Right ventricle myocardium inferior (tissue), 1 donor: ENCODE measurements around the gene CIAO3. TPM values are rescaled to one million over a fixed set of nuclear protein-coding genes. Genes with fewer than 3 reads are reported as not detected.
"Not testable (repeated sequence)": the region's sequence is repeated elsewhere in the genome, so short reads cannot be mapped to it uniquely, and the experiment has no call there.

Experiments
- ATAC-seq: fragments of 200-7000 bp; cut with Tn5 transposase; one replicate; pipeline ENCODE4 v1.9.1; 2020; ENCODE audit warnings: mild to moderate bottlenecking, moderate library complexity
- DNase-seq: peaks from one replicate; pipeline ENCODE4 v3.0.0; 2021; ENCODE audit errors: missing footprints
- intact Hi-C: fragments of 100-400 bp; cut with DNase I; formaldehyde crosslinking; loops from one replicate; pipeline ENCODE4 v1.11.0; 2022
- total RNA-seq: library from RNA; stranded (reverse); fragmentation: NEBNext Ultra II Directional; extraction: Animal tissue kit (Norgen Biotek cat#: 25700); gene quantifications from one replicate; pipeline ENCODE4 v1.2.1, GENCODE V29; 2021
- donor health status: DM: no; HTN: yes; CAD: no; lungs with severe emphysema.

The CIAO3 gene
- total RNA-seq, 1 donor from 2014 or later, result 32.2 TPM

DNA sequence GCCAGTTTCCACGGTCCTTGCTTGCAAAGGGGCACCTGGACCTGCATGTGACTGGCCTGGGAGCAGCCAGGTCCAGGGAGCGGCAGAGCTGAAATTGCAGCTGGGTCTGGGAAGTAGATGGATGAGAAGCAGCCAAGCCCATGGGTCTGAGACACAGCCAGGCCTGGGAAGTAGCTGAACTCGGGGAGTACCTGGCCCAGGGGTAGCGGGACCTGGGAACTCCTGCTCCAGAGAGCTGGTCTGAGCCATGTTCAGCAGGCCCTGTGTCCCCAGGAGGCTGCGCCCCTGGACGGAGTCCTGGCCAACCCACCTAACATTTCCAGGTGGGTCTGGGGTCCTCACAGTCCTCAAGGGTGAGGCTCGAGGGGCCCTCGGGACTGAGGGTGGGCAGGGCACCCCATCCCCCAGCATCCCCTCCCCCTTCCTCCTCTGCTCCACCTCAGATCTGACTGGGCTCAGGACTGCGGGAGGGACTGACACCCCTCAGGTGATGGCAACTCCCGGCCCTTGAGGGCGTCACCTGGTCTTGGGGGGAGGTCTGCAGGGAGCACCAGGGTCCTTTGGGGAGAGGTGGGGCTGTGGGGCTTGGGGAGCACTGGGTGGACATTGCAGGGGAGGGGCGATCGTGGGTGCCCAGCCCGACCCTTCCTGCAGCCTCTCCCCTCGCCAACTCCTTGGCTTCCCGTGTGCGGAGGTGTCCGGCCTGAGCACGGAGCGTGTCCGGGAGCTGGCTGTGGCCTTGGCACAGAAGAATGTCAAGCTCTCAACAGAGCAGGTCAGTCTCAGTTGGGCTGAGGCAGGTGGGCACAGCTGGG, 22.8 kb upstream of the CIAO3 start:
- intact Hi-C loops, result no loop called here

DNA sequence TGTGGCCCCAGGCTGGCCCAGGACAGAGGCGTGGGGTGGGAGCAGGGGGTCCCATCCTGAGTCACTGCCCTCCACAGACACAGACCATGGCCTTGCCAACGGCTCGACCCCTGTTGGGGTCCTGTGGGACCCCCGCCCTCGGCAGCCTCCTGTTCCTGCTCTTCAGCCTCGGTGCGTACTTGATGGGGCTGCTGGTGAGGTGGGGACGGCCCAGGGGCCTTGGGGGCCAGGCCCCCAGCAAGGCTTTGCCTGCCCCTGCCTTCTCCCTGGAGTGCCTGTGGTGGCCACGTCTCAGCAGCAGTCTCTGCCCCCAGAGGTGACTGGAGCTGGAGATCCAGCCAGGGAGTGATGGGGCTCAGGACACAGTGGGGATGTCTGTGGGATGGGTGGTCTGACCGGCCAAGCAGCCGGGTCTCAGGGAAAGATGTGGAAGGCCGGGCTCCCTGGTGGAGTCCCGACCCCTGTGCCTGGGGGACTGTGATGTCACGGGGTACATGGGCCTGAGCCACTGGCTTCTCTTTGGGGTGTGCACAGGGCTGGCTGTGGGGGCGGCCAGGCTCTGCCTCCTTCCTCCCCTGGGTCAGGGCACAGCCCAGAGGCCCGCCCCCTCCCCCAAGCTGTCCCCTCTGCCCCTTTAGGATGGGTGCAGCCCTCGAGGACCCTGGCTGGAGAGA, 21.9 kb upstream of the CIAO3 start:
- ATAC-seq (no peak), DNase-seq (peak; percentile 33)
- intact Hi-C loops, result no loop called here

More for the DNA sequence above, 22.8 kb upstream of the CIAO3 start:
- DNase-seq (peak; percentile 28), ATAC-seq (no peak)

GRCh38 chr16:761625-762513, 21.1 kb upstream of the CIAO3 start:
- peak; percentile 57 for DNase-seq
- intact Hi-C loops, result no loop called here

GRCh38 chr16:760545-761343, 19.9 kb upstream of the CIAO3 start, which contains the start of gene MSLN:
Gene MSLN, plus strand, starts transcription at chr16:760734. Its CDS starts 1,947 bp downstream, at chr16:762681.
- intact Hi-C loops, result no loop called here
- ATAC-seq (peak; percentile 19), DNase-seq (peak; percentile 68)

More at GRCh38 chr16:761625-762513, 21.1 kb upstream of the CIAO3 start:
- no peak for ATAC-seq

- intact Hi-C loops, result no loop called here
- DNase-seq, result no peak
- no peak for ATAC-seq
Measured at GRCh38 chr16:760065-760464, 19.3 kb upstream of the CIAO3 start.

DNA sequence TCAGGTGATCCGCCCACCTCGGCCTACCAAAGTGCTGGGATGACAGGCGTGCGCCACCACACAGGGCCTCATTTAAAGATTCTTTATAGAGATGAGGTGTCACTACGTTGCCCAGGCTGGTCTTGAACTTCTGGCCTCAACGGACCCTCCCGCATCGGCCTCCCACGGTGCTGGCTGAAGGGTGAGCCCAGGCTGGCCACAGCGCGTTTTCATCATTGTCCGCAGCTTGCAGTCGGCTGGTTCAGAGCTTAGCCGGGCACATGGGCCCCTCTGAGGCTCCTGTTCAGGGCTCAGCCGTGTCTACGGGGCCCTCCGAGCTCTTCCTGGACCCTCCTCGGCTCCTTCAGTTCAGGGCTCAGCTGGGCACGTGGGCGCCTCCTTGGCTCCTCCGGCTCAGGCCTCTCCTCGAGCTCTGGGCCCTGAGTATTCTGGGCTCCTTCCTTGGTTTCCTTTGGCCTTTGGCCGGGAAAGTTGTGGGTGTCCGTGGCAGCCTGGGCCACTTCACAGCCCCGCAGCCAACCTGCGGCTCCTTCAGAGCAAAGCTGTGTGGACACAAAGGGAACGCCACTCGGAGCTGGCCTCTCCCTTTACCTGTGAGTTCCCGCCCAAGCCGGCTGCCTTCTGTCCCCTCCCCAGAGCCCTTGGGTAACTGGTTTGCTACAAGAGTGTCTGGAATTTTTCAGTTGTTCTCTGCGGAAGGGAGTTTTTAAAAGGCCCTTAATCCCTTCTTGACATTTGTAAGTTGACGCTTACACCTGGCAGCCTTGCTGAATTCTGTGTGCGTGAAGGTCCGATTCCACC, 18.5 kb upstream of the CIAO3 start:
- ATAC-seq (no peak), DNase-seq (peak; percentile 64)
- intact Hi-C loops, result no loop called here

- intact Hi-C loops, result no loop called here
- no peak for ATAC-seq
- no peak for DNase-seq
Measured at GRCh38 chr16:756428-756827, 15.6 kb upstream of the CIAO3 start.

DNA sequence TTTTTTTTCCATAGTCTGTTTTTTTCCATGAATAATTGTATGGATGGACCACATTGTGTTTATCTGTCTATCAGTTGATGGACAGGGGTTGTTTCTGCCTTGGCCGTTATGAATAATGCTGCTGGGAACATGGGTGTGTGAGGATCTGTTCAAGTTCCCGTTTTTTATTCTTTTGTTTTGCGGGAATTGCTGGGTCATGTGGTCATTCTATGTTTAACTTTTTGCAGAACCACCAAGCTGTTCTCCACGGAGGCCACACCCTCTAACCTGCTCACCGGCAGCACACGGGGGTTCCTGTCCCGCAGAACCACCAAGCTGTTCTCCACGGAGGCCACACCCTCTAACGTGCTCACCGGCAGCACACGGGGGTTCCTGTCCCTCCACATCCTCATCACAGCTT, 13.9 kb upstream of the CIAO3 start:
- peak; percentile 51 for DNase-seq
- intact Hi-C loops, result no loop called here
- ATAC-seq, result peak; percentile 47

DNA sequence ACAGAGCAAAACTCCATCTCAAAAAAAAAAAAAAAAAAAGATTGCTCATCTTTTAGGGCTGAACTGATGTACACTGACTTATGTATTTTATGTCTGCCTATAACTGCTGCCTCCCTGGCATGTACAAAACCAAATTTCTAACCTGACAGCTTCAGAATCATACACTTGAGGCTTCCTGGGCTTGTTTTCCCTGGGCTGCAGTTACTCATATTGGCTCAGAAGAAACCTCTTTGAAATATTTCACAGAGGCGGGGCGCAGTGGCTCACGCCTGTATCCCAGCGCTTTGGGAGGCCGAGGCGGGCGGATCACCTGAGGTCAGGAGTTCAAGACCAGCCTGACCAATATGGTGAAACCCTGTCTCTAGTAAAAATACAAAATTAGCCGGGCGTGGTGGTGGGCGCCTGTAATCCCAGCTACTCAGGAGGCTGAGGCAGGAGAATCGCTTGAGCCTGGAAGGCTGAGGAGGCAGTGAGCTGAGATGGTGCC, 13.4 kb upstream of the CIAO3 start:
- ATAC-seq, intact Hi-C loops: not testable (repeated sequence)

GRCh38 chr16:752007-752312, 11.2 kb upstream of the CIAO3 start:
- peak; percentile 21 for DNase-seq
- ATAC-seq, result no peak
- intact Hi-C loops, result no loop called here

More for the DNA sequence above, 13.4 kb upstream of the CIAO3 start:
- peak; percentile 33 for DNase-seq

DNA sequence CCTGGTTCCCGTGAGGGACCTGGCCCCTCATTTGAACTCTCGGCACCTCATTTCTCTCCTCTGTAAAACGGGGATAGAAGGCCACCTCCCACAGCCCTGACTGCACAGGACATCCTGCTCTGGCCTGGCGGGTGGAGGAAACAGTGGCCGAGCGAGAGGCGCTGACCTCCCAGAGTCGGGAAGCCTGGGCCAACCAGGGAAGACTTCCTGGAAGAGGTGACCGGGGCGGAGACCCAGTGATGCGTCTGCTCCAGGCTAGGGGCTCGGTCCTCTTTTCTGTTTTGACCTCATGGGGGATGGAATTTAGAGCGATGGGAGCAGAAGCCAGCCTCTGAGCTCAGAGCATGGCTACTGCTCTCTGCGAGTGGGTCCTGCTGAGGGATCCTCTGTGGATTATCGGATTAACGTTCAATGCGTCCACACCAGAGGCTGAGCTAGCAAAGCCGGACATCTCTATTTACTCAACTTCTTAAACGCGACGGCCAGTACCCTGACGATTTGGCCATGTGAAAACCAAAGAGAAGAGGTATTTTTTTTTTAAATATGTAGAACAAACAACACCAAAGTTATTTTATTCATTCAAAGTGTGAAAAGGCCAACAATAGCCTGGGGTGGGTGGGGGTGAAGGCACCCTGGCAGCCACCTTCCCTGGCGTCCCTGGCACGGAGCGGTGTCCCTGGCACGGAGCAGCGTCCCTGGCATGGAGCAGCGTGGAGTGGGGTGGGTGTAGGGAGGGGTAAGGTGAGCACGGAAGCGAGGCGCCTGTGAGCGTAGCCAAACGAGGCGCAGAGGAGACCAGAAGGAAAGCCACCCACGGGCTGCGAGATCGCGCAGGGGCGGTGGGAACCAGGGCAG, 10.6 kb upstream of the CIAO3 start:
- DNase-seq, result peak; percentile 69
- peak; percentile 43 for ATAC-seq
- intact Hi-C loops, result no loop called here

- DNase-seq (peak; percentile 37), ATAC-seq (no peak)
- intact Hi-C loops, result no loop called here
Measured at GRCh38 chr16:750485-750884, 9.7 kb upstream of the CIAO3 start.

- ATAC-seq, result no peak
- peak; percentile 30 for DNase-seq
- intact Hi-C loops, result no loop called here
Measured at GRCh38 chr16:749010-749409, 8.2 kb upstream of the CIAO3 start.

DNA sequence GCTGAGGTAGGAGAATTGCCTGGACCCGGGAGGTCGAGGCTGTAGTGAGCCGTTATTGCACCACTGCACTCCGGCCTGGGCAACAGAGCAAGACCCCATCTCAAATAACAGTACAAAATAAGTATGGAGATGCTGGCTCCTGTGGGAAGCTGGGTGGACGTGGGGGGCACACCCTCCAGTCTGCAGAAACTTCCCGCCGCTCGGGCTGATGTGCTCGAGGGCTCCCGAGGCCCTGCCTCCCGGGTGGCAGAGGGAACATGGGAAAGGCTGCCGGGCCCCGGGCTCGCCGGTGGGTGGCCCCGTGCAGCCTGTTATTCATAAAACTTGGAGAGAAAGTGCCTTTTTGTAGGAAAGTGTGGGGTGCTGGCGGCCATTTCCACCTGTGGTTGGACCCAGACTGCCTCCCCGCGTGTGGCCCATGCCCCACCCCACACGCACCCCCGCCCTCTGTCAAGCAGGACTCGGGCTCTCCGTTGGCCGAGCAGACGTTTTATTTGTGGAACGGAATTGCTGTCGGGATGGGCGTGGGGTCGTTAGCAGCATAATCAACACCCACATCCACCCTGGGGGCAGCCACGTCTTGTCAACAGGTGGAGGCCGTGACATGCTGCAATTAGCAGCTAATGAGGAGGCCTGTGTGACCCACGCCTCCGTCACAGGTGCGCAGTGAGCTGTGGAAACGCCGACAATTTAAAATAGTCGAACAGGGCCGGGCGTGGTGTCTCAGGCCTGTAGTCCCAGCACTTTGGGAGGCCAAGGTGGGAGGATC, 7.4 kb upstream of the CIAO3 start:
- intact Hi-C loops, result no loop called here
- DNase-seq (peak; percentile 55), ATAC-seq (no peak)

DNA sequence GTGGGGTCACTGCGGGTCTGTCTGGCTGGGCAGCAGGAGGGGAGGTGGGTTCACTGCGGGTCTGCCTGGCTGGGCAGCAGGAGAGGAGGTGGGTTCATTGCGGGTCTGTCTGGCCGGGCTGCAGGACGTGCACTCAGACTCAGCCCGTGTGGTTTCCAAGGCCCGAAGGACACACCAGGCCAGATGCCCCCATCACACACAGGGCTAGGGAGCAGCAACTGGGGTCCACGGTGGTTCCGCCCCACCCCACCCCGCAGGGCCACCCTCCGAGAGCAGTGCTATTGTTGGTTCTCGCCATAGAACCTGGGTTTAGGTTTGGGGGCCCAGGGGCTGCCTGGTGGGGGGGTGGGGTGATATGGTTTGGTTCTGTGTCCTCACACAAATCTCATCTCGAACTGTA, 5.8 kb upstream of the CIAO3 start:
- intact Hi-C loops, result no loop called here
- DNase-seq (peak; percentile 13), ATAC-seq (no peak)

DNA sequence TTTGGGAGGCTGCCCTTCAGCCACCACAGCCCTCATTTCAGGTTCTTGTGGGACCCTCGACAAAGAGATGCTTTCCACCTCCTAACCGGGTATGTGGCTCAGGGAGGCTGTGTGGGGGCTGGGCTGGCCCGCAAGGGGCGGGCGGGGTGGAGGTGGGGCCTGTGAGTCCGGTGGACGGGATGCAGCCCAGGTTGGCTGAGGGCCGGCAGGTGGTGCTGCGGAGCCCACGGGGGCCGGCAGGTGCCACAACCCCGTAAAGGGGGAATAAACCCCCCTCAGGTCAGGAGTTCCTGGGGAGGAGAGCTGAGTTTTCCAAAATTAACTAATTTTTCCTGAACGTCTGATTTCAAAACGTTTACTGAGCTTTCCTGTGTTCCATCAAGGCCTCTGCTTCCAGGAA, 4.9 kb upstream of the CIAO3 start:
- intact Hi-C loops, result no loop called here
- DNase-seq, result peak; percentile 50
- no peak for ATAC-seq
